ENCODE measurements around the gene MRPL17.

MRPL17 gene

DNA sequence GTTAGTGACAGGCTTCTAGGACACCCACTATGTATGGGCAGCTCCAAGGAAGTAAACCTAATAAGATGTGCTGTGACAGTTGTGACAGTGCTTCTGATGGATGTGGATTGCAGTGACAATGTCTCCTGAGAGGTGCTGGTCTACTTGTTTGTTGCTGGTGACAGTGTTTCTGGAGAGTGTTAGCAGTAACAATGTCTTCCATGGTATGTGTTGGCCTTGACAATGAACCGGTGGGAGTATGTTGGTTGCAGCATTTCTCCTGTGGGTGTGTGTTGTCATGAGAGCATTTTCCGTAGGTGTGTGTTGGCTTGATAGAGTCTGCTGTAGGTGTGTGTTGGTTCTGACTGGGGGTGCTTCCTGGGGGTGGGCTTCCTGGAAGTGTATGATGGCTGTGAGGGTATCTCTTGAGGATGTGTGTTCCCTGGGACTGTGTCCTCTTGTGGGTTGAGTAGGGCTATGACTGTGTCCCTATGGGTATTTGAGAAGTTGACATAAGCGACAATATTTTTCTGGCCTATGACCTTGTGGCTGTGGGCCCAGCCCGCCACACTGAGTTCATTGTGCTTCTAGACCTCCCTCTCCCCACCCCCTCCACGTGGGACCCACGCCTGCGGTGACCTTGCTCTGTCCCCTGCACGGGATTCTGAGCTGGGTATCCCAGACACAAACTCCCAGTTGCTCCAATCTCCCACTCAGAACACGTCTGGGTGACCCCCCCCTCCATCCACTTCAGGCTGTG, 28.7 kb downstream of the MRPL17 start:
- DNase-seq (ENCODE audit: low spot score): no peak

DNA sequence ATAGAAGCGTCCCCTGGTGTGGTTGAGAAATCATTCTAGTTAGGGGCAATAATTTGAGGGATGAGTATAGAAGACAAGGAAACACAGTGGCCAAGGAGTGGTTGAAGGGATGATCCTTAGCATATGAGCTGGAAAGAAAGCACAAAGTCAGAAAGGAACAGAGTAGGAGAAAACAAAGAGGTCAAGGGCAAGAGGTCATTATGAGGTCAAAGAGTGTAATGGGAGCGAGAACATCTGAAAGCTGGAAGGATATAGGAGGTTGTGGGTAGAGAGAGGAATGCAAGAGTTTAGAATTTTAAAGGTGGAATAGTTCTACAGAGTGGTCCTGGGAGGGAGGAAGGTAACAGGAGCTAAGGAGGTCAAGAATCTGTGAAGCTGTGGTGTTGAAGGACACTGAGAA, 29.5 kb downstream of the MRPL17 start:
- no peak for DNase-seq (ENCODE audit: low spot score)

DNA sequence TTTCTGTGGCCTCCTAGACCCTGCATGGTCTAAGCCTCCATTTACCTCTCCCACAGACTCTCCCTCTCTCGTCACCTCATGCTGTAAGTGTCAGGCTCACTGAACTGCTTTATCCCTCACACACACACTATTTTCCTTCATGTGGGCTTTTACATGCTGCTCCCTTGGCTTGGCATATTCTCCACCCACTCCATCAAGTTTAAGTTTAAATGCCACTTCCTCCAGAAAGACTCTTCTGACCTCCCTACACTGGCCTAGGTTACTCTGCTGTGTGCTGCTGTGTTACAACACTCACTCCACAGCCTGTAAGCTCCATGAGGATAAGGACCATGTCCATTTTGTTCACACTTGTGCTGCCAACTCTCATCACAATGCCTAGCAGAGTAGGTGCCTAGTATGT, 30.0 kb downstream of the MRPL17 start:
- no peak for DNase-seq (ENCODE audit: low spot score)

DNA sequence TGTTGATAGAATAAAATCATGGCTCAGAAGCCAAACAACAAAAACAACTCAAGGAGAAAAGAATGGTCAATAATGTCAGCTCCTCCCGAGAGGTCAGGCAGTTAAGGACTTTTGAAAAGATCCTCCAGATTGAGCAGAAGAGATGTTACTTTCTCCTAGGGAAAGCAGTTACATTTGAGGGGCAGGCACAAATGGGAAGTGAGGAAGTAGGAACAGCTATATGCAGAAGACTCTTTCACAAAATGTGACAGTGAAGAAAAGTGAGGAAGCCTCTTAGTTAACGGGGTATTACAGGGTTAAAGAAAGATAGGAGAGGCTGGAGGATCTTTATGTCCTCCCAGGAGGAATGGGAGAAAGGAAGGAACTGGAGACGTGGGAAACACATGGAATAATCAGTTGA, 31.0 kb downstream of the MRPL17 start:
- no peak for DNase-seq (ENCODE audit: low spot score)

DNA sequence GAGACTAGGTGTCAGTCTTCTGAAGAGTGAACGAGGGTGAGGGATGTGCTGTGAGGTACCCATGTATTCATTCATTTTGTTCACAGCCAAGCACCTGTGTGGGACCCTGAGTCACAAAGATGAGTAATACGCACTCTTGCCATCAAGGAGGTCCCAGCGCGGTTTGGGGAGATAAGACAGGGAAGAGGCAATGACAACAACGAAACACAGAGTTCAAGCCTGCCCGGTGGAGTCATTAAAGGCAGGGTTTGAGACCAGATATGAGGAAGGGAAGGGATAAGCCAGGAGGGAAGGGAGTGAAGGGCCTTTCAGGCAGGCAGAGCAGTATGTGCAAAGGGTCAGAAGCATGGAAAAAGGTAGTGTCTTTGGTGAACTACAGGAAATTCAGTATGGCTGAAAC, 32.2 kb downstream of the MRPL17 start:
- no peak for DNase-seq (ENCODE audit: low spot score)

DNA sequence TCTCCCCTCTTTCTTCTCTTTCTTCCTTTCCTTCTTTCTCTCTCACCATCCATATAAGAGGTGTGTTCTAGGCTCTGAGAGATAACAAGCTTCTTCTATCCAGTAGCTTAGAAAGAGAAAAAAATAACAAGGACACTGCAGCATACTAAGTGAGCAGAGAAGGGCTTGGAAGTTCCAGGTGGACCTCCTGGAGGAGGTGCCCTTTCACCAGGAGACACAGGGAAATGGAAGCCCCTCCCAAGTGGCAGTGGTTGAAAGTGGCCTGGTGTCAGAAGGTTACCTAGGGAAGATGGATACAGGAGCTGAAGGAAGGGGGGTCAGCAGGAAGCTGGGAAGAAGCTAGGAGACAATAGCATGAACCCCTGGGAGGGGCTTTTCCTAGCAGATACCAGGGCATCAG, 33.0 kb downstream of the MRPL17 start:
- DNase-seq (ENCODE audit: low spot score): no peak

DNA sequence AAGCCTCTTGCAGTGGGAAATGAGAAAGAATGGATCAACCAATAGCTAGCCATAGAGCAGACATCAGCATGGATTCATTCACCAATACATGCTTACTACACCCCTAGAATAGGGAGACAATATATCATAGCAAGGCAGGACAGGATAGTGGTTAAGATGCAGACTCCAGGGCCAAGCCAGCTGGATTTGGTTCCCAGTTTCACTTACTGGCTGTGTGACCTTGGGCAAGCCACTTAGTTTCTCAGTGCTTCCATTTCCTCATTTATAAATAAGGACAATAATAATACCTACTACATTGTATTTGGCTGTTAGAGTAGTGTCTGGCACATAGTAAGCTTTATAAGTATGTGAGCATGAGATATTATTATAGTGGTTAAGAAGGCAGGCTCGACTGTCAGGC, 34.6 kb downstream of the MRPL17 start:
- no peak for DNase-seq (ENCODE audit: low spot score)

DNA sequence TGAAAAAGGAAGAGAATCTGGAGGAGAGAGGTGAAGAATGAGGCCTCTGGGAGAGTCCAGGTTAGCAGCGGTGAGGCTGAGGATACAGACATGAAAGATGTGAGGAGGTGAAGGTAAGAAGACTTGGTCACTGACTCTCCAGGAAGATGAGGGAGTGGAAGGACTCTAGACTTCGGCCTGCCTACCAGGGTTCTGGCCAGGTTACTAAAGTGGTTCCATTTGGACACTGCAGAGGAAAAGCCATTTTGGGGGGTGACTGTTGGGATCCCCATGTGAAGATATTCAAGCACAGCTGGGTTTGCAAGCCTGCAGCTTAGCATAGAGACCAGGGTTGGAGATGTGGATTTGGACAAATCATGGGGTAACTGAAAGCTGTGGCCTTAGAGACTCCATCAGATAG, 35.3 kb downstream of the MRPL17 start:
- DNase-seq (ENCODE audit: low spot score): no peak

DNA sequence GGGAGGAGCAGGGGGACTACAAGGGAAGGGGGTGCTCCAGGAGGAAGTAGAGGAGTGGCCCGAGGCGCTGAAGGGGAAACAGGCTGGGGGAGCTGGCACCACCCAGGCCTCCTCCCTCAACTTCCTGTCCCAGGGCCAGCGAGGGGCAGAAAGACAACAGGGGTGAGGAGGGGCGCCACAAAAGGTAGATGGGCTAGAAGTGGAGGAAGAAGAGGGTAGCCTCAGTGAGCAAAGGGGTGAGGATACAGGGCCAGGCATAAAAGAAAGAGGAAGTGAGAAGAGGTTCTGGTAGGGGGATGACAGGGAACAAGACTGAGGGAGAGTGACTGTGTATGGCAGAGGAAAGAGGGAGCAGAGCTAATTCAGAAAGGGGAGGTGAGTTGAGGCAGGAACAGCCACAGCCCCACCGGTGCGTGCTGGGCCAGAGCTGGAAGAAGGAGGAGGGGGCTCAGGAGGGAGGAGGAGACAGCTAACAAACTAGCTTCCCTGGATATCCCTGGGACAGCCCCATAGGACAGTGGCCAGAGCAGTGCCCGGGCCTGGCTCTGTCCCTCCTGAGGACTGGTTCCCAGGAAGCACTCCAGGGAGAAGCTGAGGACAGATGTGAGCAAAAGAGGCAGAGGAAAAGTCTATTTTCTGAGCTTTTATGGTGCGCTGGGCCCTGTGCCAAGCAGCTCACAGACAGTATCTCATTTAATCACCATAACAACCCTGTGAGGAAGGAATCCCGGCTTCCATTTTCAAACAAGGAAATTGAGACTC, 36.0 kb downstream of the MRPL17 start:
- DNase-seq (ENCODE audit: low spot score): peak; percentile 51

DNA sequence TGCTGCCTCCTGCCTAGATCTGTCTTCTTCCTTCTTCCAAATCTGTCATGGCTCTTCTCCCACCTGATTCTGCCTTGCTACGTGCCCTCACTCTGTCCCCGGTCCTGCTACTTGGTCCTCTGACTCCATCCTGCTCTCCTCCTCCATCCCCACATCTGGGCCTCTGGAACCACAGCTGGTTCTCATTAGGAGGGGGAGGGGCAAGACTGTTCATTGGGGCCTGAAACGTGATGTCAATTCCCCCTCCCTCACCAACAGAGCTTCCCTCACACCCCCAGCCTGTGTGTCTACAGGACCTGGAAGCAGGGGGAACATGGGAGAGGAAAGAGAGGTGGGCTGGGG, 36.6 kb downstream of the MRPL17 start:
- no peak for DNase-seq (ENCODE audit: low spot score)

DNA sequence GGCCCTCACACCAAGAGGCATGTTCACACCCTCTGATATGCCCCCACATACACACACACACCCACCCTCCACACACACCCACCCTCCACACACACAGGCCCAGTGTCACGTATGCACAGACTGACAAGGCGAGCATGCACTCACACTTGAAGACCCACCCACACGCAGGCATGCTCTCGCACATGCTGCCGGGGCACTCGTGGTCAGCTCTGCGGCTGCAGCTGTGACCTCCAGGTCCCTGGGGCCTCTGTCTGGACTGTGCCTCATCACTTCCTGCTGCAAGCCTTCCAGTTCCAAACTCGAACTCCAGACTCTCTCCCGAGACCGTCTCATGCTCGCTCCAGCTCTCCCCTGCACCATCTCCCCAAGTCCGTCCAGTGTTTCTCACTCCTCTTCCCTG, 37.1 kb downstream of the MRPL17 start:
- no peak for DNase-seq (ENCODE audit: low spot score)

DNA sequence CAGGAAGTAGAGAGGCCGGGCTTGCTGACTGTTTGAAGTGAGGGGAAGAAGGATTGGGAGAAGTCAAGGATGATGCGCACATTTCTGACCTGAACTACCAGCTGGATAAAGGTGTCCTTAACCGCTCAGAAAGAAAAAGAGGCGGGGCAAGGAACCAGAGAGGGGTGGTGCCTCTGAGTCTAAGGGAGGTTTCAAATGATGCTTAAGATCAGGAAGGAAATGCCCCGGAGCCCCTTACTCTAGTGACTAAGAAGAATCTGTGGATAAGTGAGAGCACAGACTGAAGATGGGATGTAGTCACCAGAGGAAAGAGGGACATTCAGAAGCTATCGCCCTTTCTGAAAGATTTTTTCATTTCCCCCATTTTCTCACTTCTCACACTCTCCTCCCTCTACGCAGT, 40.2 kb downstream of the MRPL17 start:
- DNase-seq (ENCODE audit: low spot score): no peak

DNA sequence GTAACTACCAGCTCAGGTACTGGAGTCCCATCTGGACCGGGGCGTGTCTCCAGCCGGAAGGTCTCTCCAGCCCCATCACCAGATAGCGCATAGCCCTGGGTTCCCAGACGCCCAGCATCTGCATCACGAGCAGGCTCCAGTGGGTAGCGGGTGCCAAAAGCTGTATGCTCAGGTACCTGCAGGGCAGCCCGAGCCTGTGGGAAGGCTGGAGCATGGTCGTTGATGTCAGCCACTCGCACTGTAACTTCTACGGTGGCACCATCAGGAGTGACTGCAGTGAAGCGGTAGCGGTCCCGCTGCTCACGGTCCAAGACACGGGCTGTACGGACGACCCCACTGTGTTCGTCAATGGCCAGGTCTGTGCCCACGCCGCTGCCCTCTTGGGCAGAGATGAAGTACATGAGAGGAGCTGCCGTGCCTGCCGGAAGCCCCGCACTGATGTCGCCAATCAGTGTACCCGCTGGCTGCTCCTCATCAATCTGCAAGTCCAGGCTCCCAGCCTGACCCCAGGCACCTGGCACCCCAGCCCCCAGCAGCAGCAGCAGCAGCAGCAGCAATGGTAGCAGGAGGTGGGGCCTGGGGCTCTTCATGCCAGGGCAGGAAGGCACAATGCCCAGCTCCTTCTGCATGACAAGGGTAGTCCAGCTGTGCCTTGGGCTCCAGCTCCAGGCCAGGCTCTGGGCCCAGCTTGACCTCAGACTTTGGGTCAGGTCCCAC, 42.0 kb downstream of the MRPL17 start:
- DNase-seq (ENCODE audit: low spot score): no peak

DNA sequence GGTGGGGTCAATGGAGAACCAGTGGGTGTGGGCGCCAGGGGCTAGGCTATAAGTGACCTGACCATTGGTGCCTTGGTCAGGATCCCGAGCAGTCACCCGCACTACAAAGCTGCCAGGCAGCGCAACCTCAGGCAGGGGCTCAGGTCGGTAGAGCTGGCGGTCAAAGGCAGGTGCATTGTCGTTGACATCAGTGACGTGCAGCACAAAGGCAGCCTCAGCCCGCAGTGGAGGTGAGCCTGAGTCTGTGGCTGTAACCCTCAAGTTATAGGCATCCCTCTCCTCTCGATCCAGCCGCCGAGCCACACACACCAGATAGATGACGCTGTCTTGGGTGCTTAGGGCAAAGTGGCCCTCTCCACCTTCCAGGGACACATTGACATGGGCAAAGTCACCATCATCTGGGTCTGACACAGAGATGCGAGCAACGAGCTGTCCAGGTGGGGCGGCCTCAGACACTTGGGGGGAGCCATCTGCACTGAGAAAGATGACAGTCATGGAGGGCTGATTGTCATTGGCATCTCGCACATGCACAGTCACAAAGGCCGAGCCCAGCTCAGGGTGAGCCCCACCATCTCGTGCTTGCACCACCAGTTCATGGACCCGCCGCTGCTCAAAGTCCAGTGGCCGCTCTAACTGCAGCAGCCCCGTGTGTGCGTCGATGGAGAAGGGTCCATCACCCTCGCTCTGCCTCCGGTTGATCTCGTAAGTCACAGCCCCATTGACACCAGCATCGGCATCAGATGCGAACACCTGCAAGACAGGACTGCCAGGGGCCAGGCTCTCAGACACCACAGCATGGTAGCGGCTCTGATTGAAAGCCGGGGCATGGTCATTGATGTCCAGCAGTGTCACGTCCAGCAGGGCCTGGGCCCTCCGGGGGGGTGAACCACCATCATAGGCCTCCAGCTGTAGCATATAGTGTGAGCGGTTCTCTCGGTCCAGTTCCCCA, 42.8 kb downstream of the MRPL17 start:
- DNase-seq (ENCODE audit: low spot score): no peak

DNA sequence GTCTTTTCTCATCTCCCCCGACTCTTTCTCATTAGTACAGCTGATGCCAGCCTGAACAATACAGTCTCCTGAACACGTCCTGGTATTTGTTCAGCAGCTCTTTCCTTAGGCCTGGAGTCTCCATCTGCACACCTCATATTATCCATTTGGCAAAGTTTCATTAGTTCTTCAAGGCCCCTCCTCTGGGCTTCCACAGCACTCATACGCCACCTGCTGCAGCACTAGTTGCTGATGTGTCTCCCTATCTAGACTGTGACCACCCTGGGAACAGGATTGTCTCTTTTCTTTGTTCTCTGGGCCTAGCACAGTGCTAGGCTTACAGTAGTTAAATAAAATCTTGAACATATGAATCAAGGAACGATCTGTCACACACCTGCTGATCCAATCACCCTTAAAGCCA, 44.7 kb downstream of the MRPL17 start:
- DNase-seq (ENCODE audit: low spot score): no peak

DNA sequence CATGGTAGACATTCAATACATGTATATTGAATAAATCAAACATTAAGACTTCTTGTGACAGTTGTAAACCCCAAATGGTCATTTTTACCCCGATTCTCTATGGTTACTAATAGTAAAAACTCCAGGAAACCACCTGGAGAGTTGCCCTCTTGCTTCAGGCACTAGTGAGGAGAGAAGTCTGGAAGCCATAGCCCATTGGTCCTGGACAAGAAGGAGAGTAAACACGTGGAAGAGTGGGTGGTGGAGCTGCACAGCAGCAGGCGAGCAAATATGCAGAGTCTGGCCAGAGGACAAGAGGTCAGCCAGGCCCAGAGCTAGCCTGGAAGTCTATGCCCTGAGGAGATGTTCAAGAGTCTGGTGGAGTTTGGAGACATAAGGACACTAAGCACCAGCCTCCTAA, 45.3 kb downstream of the MRPL17 start:
- no peak for DNase-seq (ENCODE audit: low spot score)

DNA sequence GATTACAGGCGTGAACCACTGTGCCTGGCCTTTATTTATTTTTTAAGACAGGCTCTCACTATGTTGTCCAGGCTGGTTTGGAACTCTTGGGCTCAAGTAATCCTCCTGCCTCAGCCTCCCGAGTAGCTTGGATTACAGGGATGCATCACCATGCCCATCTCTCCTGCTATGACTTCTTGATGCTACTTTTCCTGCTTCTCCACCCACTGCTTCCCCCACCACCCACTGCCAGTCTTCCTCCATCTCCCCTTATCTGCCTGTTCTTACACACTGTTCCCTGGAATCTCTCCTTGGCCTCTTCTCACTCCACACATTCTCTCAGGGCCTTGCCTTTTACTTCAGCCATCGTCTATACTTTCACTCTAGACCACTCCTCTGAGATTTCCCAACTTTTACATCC, 46.7 kb downstream of the MRPL17 start:
- no peak for DNase-seq (ENCODE audit: low spot score)

DNA sequence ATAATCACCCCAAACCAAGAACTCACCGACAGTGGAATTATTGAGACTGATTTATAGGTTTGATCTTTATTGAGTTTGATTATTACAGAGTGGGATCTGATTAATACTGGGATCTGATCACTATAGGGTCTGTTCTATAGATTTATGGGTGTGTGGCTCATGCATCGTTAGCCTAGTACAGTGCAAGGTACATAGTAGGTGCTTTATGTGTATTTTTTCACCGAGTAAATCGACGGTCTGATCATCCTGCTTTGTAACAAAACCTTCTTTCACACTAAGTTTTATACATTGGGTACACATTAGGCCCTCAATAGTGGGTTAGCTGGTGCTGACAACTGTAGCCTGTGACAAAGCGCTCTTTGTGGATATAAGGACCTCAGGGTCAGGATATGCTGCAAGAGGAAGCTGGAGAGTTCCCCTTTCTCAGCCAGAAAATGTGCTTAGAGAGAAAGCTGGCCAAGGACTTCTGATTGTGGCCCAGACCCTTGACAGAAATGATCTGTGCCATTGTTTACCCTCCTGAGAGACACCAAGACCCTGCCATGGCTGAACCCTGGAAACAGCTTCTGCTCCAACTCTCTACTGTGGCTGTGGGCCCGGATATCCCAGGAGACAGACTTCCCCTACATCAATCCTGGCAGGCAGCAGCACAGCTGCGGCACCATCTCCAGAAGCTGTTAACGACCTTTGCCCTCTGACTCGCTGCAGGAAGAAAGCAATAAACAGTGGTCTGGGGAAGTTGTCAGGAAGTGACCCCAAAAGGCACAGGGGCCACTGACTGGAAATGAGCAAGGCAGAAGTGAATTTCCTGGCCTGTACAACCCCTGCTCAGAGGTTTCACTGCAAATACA, 47.8 kb downstream of the MRPL17 start:
- DNase-seq (ENCODE audit: low spot score): no peak

DNA sequence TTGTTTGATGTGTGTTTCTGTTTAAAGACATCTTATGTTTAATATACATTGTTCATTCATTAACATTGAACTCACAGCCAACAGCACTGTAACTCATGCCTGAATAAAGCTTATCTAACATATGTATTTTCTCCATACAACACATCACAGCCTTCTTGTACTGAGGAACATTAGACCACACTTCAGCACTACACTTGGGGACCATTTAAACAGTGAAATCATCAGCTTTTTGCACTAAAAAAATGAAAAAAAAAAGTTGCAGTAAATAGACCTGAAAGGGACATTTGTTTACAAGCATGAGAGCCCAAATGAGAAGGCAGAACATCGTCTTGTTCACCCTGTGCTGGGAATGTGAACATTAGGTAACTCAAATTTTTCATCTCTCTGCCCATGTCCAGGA, 48.6 kb downstream of the MRPL17 start:
- DNase-seq (ENCODE audit: low spot score): no peak

DNA sequence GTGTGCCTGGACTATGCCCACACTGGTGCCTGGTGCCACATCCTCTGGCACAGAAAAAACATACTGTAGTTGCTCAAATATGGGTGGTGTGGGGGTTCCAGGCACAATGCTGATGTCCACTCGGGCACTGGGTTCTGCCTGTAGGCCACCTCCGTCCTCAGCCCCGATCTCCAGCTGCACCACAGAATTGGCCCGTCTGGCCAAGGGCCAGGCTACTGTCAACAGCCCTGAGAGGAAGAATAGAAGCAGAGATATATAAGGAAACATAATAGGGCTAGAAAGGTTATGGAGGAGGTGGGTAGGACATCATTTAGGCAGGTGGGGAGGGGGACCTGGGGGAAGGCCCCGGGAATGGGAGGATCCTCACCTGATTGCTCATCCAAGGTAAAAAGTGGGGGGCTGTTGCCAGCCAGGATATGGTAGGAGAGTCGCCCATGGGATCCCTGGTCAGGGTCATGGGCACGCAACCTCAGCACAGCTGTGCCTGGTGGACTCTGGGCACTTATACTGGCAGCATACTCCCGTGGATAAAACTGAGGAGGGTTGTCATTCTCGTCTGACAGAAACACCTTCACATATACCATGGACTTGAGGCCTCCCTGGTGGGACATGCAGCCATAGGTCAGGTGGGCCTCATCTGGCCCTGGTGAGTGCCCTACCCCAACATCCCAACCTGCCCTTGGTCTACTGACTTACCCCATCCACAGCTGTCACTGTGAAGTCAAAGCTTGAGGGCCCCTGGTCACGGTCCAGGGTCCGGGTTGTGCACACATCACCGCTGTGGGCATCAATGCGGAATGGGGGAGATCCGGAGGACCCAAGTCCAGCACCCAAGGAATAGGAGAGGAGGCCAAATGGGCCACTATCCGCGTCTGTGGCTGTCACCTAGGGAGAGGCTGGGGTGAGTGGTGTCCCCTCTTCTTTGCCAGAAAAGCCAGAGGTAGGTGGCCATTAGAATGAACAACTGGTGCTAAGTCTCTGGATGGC, 49.4 kb downstream of the MRPL17 start:
- DNase-seq (ENCODE audit: low spot score): no peak
